GM21723 (cell line): ENCODE measurements around the gene COCH.

Experiments
- ATAC-seq: cut with Tn5 transposase; IDR thresholded peaks from one replicate; pipeline ENCODE4 v1.9.1; 2021; ENCODE audit warnings: mild to moderate bottlenecking, moderate library complexity; ENCODE audit not compliant: unreplicated experiment

COCH gene

DNA sequence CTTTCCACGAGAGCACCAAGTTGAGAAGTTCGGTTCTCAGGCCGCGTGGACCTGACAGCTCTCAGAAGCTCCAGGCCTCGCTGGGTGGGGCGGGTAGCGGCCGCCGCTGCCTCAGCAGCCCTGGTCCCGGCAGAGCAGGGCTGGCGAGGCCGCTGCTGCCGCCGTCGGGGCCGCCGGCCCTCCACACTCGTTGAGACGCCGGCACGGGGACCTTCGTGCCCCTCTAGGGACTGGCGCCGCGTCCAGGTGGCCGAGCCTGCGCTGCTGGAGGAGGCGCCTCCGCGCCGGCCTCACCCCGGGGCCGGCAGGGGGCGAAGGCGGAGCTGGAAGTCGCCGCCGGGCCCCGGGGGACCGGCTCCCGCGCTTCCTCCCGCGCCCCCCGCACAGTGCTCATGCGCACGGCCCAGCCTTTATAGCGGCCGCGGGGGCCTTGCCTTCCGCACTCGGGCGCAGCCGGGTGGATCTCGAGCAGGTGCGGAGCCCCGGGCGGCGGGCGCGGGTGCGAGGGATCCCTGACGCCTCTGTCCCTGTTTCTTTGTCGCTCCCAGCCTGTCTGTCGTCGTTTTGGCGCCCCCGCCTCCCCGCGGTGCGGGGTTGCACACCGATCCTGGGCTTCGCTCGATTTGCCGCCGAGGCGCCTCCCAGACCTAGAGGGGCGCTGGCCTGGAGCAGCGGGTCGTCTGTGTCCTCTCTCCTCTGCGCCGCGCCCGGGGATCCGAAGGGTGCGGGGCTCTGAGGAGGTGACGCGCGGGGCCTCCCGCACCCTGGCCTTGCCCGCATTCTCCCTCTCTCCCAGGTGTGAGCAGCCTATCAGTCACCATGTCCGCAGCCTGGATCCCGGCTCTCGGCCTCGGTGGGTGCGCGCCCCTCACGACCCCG lies at the start of gene COCH:
TSS of gene COCH (plus strand) at position 440 of the 879 bp plus-strand sequence. CDS start at position 820, 380 bp downstream.
- ATAC-seq: peak; percentile 77

DNA sequence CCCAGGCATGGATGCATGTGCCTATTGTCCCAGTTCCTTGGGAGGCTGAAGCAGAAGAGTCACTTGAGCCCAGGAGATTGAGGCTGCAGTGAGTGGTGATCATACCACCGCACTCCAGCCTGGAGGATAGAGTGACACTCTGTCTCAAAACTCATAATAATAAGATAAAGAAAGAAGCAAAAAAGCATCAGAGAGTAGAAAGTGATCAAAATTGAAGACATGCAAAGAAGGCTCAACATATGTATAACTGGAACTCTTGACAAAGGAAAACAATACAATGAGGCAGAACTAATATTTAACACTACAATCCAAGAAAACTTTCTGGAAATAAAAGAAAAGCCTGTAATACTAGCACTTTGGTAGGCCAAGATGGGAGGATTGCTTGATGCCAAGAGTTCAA lies 48.3 kb upstream of the COCH start:
- no peak for ATAC-seq

DNA sequence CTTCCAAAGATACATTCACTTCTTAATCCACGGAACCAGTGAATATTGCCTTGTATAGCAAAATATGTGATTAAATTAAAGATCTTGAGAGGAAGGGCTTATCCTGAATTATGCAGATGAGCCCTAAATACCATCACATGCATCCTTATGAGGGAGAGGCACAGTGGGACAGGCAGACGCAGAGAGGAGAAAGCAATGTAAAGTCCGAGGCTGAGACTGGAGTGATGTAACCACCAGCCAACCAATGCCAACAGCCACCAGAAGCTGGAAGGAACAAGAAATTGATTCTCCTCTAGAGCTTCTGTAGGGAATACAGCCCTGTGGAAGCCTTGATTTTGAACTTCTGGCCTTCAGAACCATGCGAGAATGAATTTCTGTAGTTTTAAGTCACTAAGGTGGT lies 44.5 kb upstream of the COCH start:
- no peak for ATAC-seq

DNA sequence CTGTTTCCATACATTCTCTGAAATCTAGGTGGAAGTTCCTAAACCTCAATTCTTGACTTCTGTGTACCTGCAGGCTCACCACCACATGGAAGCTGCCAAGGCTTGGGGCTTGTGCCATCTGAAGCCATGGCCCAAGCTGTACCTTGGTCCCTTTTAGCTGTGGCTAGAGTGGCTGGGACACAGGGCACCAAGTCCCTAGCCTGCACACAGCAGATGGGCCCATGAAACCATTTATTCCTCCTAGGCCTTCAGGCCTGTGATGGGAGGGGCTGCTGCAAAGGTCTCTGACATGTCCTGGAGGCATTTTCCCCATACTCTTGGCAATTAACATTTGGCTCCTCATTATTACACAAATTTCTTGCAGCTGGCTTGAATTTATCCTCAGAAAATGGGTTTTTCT lies 40.0 kb upstream of the COCH start:
- ATAC-seq: no peak

DNA sequence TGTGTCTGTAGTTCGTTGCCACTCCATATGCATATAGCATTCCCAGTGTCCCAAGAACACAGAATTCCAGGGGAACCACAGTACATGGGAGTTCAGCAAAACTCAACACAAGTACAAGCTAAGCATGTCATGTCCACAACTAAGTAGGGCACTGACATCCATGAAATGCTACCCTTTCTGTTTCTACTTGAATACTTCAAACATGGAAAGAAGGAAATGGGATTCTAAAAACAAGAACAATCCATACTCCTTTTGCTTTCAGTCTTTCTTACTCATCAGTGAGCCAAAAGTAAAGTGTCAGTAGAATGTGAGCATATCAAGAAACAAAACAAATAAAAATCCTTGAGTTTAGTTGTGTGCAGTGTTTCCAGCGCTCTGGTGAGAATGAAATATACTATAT lies 36.0 kb upstream of the COCH start:
- ATAC-seq: no peak

DNA sequence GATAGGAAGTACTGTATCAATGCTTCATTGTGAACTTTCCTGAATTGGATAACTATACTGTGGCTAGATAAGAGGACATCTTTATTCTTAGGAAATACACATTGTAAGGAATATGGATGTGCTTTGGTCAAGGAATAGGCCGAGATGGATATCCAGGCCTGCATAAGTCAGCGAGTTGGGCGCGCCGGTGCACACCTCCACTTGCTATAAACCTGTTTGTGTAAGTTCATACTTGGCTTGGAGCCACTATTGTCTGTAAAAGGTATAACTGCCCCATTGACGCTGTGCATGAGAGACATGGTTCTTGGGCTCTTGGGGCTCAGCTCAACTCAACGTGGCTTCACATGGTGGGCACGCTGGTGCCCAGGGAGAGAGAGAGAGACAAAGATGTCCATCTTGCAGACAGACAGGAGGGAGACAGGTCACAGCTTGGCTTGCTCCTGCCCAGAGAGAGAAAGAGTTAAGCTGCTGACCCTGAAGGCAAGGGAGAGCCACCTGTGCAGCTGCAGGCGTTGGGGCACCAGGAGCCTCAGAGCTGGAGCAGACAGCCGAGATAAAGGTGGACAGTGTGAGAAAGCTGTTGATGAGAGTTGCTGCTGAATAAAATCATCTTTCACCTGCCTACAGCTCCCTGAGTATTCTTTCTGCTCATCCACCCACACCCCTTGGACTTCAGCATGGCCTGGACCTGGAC lies 34.1 kb upstream of the COCH start:
- ATAC-seq: no peak

DNA sequence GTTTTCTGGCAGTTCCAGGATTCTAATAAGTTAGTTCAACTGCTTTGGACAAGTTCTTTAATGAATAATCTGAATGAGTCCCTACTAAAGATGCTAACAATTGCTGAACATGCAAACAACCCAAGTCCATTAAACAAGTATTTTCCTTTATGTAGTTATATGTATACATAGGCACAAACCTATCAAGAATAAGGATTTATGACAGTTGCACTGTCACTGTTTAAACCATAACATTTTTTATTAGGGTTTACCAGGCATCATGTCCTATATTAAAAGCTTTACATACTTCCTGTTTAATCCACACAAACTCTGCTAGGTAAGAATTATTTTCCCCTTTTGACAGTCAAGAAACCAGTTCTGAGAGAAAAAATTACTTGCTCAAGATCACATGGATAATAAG lies 31.9 kb upstream of the COCH start:
- no peak for ATAC-seq

DNA sequence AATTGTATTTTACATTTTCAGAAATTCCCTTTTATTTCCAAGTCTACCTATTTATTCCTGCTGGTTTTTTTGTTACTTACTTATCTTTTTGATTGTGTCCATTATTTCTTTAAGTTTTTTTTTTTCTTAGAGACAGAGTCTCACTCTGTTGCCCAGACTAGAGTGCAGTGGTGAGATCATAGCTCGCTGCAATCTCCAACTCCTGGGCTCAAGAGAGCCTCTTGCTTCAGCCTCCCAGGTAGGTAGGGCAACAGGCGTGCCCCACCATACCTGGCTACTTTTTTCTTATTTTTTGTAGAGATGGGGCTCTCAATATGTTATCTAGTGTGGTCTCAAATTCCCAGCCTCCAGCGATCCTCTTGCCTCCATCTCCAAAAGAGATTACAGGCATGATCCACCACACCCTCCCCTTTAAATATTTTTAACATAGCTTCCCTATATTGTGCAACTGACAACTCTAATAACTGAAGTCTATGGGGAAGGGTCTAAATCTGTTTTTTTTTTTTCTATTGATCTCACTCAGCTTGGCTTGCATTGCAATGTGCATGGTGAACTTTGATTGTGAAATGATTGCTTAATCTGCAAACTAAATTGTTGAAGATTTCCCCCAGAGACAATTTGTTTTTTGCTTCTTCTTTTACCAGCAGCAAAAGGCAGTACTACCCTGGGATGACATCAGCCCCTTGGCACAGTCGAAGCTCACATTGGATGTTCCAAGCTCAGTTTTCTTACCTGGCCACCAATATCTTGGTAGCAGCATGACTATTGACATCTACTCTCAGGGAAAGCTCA lies 25.7 kb upstream of the COCH start:
- no peak for ATAC-seq

DNA sequence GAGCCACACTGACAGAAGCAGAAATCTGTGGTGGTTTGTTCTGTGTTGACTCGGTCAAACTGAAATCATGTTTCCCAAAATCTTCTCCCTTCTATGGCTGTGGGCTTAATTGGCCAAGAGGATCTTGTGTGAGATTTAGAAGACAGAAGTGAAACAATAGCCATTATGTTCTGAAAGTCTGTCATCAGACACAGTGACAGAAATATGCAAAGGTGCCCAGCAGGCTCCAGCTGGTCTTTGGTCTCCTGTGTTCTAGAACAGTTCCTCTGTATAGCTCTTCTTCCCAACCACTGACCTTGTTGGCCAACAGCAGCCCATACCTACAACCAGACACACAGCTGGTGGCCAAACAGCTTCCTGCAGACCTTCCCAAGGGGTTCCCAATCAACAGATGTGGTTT lies 25.0 kb upstream of the COCH start:
- ATAC-seq: peak; percentile 96

DNA sequence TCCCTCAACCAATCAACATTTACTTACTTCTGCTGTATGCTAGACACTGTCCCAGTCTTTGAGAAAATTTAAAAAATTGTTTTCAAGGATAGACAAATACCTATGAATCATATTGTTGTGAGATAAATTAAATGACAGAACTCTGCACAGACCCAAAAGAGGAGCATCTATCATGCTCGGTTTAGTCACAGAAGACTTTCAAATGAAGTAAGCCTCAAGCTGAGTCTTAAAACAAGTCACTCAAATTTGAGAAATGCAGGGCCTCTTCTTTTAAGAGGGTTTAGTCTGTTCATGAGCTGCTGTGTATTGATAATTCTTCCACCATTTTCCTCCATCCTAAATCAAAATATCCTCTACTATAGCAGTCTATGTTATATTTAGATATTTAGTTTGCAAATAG lies 24.4 kb upstream of the COCH start:
- ATAC-seq: no peak

DNA sequence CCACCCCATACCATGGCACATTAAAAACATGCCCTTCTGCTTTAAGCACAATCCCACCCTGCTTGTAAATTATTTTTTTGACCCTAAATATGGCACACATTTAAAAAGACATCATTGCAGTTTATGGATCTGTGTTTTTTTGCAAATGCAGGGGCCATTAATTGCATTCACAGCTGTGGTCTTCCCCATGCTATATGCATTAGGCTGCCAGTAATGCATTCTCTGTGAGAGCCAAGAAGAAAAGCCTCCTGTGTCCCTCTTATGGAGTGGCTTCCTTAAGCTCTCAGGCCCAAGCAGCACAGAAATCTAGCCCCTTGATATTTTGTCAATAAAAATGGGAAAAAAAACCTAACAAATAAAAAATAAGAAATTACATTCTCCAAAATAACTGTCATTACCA lies 20.4 kb upstream of the COCH start:
- ATAC-seq: no peak

DNA sequence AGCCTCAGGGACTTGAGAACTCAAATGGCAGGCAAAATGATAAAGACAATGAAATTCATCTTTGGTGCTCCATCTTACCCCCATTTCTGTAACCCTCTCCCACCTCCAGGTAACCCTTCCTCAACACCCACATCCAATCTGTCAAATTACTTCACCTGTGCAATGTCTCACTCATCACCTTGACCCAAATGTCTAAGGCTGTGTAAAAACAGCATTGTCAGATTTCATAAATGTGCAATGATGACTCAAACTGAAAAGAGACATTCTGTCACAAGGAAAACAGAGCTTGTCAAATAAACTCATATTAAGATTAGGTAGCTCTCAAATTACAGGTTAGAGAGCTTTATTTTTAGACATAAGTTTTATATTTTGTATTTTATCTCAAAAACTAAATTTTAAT lies 19.9 kb upstream of the COCH start:
- ATAC-seq: no peak

DNA sequence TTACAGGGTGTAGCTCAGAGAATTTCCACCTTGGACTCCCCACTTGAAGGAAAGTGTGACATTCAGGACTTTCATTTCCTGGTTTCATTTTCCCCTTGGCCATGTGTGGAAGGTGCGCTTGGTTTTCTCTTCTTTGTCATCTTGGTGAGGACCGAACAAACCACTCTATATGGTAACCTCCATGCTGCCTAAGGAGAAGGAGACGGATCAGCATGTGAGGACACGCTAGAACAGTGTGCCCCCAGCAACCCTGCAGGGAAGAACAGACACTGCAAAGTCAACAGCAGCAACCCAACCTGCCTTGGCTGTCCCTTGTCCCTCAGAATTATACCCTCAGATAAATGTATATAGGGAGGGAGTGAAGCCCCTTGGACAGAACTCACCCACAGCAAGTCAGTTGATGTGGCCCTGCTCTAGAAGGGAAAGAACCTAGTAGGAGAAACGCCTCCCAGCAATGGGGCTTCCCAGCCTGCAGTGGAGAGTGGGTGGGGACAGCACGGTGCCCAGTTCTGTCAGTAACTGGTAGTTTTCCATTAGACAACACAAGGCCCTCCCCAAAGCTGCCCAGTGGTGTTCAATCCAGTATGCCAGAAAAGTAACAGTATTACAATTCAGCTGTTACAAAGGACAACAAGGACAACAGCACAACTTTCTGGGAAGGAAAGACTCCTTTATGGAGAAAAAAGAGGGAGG lies 18.9 kb upstream of the COCH start:
- ATAC-seq: peak; percentile 61

DNA sequence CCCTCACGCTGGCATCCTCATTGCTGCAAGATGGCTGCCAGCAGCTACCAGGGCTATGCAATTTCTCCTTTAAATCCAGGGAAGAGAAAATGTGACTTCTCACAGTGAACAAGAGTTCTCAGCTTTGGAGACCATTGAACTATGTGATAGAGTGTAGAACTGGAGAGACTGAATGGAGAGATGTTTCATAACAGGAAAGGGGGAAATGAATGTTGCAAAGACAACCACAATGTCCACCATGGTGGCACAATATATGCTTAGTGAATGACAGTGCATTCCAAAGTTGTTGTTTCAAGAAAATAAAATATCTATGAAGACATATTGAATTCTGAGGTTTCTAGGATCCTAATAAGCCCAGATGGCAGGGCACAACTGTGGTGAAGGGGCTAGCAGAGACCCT lies 13.2 kb upstream of the COCH start:
- no peak for ATAC-seq

DNA sequence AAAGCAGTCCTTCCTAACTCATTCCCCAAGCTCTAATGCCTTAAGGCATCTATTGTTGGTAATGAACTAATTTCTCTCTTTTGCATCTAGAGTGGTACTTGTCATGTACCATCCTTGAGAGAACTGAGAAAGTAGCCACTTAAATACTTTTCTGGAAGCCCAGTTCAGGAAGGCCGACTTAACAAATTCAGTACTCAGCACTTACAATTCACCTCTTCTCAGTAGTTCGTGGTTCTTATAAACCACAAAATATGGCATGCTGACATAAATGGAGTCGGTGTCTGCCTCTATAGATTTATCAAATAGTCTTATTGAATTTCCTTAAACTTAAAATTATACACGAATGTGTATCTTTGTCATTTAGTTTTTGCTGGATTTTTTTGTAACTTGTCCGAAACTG lies 9.4 kb upstream of the COCH start:
- ATAC-seq: no peak

DNA sequence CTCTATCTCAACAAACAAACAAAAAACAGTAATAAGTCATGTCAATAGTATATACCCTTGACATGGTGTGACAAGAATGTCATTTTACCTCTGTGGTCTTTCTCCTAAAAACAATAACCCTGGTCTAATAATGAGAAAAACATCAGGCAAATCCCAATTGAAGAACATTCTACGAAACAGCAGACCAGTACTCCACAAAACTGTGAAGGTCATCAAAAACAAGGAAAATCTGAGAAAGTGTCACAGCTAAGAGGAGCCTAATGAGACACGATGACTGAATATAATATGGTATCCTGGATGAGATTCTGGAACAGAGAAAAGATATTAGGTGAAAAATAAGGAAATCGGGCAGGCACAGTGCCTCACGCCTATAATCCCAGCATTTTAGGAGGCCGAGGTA lies 5.6 kb upstream of the COCH start:
- ATAC-seq: no peak

DNA sequence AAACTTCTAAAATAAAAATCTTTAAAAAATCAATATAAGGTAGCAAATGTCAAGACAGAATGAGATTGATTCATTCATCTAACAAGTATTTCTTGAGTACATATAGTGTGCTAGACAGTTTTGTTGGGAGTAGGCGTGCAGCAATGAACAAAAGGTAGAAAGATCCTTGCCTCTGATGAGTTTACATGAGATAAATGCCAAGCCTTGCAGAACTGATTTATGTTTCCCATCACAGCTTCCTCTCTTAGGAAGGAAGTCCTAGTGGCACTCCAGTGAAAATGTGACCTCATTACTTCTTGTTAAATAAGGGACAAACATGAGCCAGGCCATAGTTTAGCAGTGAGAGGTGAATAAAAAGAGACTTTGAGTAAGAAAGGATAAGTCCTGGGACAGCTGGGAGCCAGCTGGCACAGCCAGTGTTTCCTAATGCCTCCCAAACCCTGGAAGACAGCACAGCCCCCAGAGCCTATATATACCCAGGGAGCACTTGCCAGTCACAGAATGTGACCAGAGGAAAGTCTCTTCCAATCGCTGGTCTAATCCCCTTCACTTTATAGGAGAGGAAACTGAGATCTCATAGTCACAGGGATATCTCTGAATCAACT lies 4.7 kb upstream of the COCH start:
- ATAC-seq: no peak

DNA sequence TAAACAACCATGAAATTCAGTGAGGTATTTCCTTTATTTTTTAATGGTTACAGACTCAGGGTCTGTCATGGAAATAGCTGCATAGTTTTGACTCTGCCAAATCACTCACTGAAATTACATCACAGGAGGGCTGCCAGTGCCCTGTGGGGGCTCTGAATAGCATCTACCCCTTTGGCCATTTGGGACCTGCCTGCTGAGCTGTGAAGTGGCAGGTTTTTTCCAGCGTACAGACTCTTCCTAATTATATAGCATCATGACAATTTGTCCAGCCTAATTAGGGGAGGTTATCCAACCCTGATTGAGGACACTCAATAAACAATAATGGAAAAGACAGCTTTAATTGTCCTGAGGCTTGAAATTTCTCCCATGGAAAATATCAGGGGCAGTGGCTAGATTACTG lies 1.8 kb upstream of the COCH start:
- ATAC-seq: no peak

DNA sequence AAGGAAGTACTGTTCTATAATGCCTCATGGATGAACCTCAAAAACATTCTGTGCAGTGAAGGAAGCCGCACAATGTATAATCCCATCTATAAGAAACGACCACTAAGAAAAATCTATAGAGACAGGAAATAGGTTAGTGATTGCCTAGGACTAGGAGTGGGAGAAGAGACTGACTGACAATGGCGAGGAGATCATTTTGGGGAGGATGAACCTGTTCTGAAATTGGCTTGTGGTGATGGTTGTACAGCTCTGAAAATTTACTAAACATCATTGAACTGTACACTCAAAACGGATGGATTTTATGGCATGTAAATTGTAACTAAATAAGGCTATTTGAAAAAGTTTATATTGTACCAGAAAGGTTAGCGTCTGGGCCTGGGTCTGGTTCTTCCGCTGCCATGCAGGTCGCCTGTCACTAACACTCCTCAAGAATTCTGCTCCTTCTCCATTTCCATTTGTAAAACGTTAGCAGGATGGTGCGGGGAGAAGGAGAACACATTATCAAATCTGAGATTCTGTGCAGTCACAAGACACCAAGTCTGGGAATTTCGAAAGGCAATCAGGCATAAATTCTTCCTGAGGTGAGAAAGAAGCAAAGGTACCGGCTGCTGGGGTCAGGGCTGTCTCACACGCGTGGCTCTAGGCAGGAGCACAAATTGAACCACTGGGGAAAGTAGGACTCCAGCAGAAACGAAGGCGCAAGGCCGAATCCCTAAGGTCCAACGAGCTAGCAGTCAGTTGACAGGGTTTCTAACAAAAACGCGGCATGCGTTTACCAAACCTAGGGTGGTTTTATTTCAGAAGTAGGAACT lies 845 bp upstream of the COCH start:
- ATAC-seq: no peak
